Adrenal gland (tissue), 12 donors: ENCODE results near the gene SH2D2A. TPM values are rescaled to one million over a fixed set of nuclear protein-coding genes. Genes with fewer than 3 reads are reported as not detected.

Experiments used
- DNase-seq, 7 donors: peaks; one replicate each; pipeline ENCODE4 v3.0.0-alpha.2; 2019 to 2020
- H3K27ac ChIP-seq, 5 donors: fragments of 200-600 bp; sonication (generic) in 4 of 5; 1 replicate in 3 of 5; 2 replicates in 2 of 5; pipeline versions ENCODE4 v1.5.1 to v1.8.0; 2016 to 2020; ENCODE audit warnings: mild to moderate bottlenecking in 1 of 5
- H3K27me3 ChIP-seq: fragments of 200-600 bp; 2 replicates; pipeline ENCODE4 v1.8.0; 2021
- H3K36me3 ChIP-seq, 2 donors: fragments of 200-600 bp; replicated peaks in 1 of 2; 1 replicate in 1 of 2; 2 replicates in 1 of 2; pipeline versions ENCODE4 v1.5.1 to v1.8.0; 2018 to 2022
- H3K4me1 ChIP-seq, 2 donors: fragments of 200-600 bp; replicated peaks in 1 of 2; 1 replicate in 1 of 2; 2 replicates in 1 of 2; pipeline versions ENCODE4 v1.5.1 to v1.8.0; 2018 to 2021
- H3K4me3 ChIP-seq, 4 donors: fragments of 200-600 bp; sonication (generic) in 3 of 4; one replicate each; pipeline ENCODE4 v1.5.1; 2016 to 2018
- H3K9me3 ChIP-seq, 3 donors: fragments of 200-600 bp; sonication (generic) in 1 of 3; replicated peaks in 1 of 3; 1 replicate in 2 of 3; 2 replicates in 1 of 3; pipeline versions ENCODE4 v1.5.1 to v1.8.0; 2016 to 2021
- POLR2A ChIP-seq, 2 donors: fragments of 450-650 bp; IDR thresholded peaks; one replicate each; pipeline ENCODE4 v1.6.1; 2017; ENCODE audit warnings: antibody characterized with exemption in 2 of 2, mild to moderate bottlenecking in 2 of 2, moderate library complexity in 1 of 2
- WGBS, 4 donors: extraction: QIAGEN DNeasy Blood & Tissue Kit in 2 of 4; methylation state at CpG; one replicate each; pipeline versions ENCODE4 v1.1.5 to v1.1.7; 2013 to 2017; 5-methylcytosine and 5-hydroxymethylcytosine counted together
- intact Hi-C, 2 donors: fragments of 100-400 bp; cut with DNase I; formaldehyde crosslinking; loops; one replicate each; pipeline versions ENCODE4 v1.14.1 to v1.15.0; 2022 to 2023
- polyA plus RNA-seq, 3 donors: library from polyadenylated mRNA; stranded (reverse); fragments of 200-250 nt in 2 of 3; fragments of 350-450 nt in 1 of 3; fragmentation: Illumina TruSeq in 1 of 3; extraction: RNeasy Lipid Tissue Mini Kit (QIAGEN cat#74804) in 1 of 3; gene quantifications; one replicate each; pipeline ENCODE4 v1.2.3, GENCODE V29; 2013 to 2014
- total RNA-seq, 9 donors: library from RNA; depleted of rRNA in 4 of 9; stranded (reverse); fragments of >200 nt in 4 of 9; fragments of 120-200 nt in 1 of 9; fragmentation: NEBNext Ultra II Directional in 1 of 9; extraction: Animal tissue kit (Norgen Biotek cat#: 25700) in 1 of 9; gene quantifications; one replicate each; pipeline versions ENCODE4 v1.1.0 to v1.2.4, GENCODE V29; 2013 to 2023
- TF ChIP-seq, protein P1 (sequence below), 6 experiments: fragments of 450-650 bp in 4 of 6; fragments of 200-600 bp in 2 of 6; sonication (generic) in 1 of 6; IDR thresholded peaks; 1 replicate in 5 of 6; 2 replicates in 1 of 6; pipeline versions ENCODE4 v1.5.1 to v1.8.0; 2016 to 2021; ENCODE audit warnings: antibody characterized with exemption in 6 of 6, mild to moderate bottlenecking in 2 of 6, moderate library complexity in 1 of 6
- donor health status: healthy with polysubstance abuse.
- donor health status: Bipolar disorder and iron deficiency.
- donor health status: DM: yes; HTN: yes; CAD: no.
- donor health status: DM: no; HTN: no; CAD: no.
- donor health status: DM: no; HTN: no; CAD: no.
- donor health status: DM: yes; HTN: yes; CAD: no.

SH2D2A gene
- total and polyA plus RNA-seq, 12 donors: 0.11 to 4.8 (median 2.1) TPM; not detected in 1

DNA sequence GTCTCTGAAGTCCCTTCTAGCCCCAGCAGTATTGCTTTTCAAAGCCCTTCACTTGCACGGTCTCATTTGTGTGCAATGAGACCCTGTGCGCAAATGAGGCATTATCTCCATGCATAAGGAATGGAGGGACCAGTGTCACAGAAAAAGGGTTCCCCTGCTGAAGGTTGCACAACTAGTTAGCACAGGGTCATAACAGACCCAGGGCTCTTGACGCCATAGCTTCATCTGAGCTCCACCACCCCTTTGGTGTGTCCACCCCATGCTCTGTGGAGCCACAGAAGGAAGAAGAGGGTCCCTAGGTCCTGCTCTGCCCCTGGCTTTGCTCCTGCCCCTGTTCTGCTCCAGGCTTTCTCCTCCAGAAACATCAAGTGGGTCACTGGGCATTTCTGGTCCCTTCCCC is 12.6 kb downstream of the SH2D2A start:
- no peaks in the 10 kb centered on the region for H3K9me3 ChIP-seq
- TF ChIP-seq, protein P1, sequence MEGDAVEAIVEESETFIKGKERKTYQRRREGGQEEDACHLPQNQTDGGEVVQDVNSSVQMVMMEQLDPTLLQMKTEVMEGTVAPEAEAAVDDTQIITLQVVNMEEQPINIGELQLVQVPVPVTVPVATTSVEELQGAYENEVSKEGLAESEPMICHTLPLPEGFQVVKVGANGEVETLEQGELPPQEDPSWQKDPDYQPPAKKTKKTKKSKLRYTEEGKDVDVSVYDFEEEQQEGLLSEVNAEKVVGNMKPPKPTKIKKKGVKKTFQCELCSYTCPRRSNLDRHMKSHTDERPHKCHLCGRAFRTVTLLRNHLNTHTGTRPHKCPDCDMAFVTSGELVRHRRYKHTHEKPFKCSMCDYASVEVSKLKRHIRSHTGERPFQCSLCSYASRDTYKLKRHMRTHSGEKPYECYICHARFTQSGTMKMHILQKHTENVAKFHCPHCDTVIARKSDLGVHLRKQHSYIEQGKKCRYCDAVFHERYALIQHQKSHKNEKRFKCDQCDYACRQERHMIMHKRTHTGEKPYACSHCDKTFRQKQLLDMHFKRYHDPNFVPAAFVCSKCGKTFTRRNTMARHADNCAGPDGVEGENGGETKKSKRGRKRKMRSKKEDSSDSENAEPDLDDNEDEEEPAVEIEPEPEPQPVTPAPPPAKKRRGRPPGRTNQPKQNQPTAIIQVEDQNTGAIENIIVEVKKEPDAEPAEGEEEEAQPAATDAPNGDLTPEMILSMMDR (IDR thresholded peaks at IDR 0.05): no peak
- TF ChIP-seq POLR2A (IDR thresholded peaks at IDR 0.05): no peak
- intact Hi-C loops: no loop called here
- peaks cover 0 to 28% of the 10 kb centered on the region in 2 donors for H3K36me3 ChIP-seq
- no peaks in the 10 kb centered on the region for H3K27me3 ChIP-seq
- WGBS, 4 donors: 64 to 87% (median 81%) methylated on average over 3 of the region's 3 CpGs
- no peak overlapping the region for H3K27ac ChIP-seq
- H3K4me1 ChIP-seq: peaks cover 0 to 40% of the 10 kb centered on the region in 2 donors
- no peak for DNase-seq
- H3K4me3 ChIP-seq: no peak overlapping the region

DNA sequence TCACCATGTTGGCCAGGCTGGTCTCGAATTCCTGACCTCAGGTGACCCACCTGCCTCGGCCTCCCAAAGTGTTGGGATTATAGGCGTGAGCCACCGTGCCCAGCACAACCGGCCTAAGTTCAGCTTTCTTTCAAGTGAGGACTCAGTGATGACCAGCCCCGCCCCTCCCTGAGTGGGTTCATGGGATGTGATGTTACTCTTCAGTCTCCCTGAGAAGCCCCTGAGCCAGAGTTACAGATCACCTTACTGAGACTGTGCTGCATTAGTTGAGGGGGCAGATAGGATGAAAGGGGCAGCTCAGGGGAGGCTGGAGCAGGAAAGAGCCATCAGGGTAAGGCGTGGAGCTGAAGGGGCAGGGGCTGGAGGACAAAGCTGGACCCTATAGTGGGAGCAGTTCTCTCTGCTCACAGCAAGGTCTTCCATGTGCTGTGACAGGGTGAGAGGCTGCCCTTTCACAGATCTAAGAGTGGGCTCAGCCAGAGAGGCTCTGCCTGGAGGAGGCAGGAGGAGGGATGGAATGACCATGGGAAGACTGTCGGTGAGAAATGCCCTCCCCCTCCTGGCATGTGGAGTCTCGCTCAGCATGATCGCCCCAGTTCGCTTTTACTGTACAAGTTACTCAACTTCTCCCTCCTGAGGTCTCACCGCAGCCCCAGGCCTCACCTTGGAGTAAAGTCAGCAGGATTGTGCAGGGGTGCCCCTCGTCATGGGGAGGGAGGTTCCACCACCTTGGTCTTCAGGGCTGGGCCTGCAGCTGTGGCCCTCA is 13.4 kb downstream of the SH2D2A start:
- TF ChIP-seq, protein P1 (IDR thresholded peaks at IDR 0.05): no peak
- TF ChIP-seq POLR2A (IDR thresholded peaks at IDR 0.05): no peak
- H3K4me3 ChIP-seq: no peak overlapping the region
- intact Hi-C loops: no loop called here
- H3K4me1 ChIP-seq: peaks cover 0 to 40% of the 10 kb centered on the region in 2 donors
- no peaks in the 10 kb centered on the region for H3K9me3 ChIP-seq
- H3K27me3 ChIP-seq: no peaks in the 10 kb centered on the region
- peaks cover 0 to 36% of the 10 kb centered on the region in 2 donors for H3K36me3 ChIP-seq
- WGBS, 4 donors: 90 to 95% (median 93%) methylated on average over 12 to 13 of the region's 13 CpGs
- no peak for DNase-seq
- no peak overlapping the region for H3K27ac ChIP-seq

DNA sequence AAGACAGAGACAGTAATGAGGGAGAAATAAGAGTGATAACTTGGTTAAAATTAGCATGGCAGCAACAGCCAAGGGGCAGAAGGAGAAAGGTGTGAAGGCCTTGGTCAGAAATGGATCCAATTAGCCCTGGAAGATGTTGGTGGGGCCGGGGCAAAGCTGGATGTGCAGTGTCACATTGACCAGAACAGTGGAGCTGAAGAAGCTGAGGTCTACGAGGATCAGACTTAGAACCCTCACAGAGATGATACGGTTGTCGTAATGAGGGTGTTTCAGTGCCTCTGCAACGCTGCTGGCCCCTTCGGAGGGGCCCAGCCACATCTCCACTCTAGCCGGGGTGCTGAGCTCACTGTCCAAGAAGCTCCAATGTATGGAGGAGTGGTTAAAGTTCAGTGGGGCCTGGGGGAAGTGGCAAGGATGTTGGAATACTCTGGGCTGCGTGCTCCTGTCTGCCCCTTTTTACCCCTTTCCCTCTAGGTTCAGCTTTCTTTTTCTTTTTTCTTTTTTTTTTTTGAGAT is 14.2 kb downstream of the SH2D2A start:
- no peaks in the 10 kb centered on the region for H3K27me3 ChIP-seq
- peaks cover 0 to 40% of the 10 kb centered on the region in 2 donors for H3K4me1 ChIP-seq
- intact Hi-C loops: no loop called here
- H3K36me3 ChIP-seq: peaks cover 0 to 44% of the 10 kb centered on the region in 2 donors
- WGBS, 4 donors: 92 to 95% (median 93%) methylated on average over 8 of the region's 8 CpGs
- DNase-seq: no peak
- H3K4me3 ChIP-seq: no peak overlapping the region
- TF ChIP-seq, protein P1 (IDR thresholded peaks at IDR 0.05): no peak
- no peak for TF ChIP-seq POLR2A (IDR thresholded peaks at IDR 0.05)
- H3K9me3 ChIP-seq: no peaks in the 10 kb centered on the region
- H3K27ac ChIP-seq: no peak overlapping the region

DNA sequence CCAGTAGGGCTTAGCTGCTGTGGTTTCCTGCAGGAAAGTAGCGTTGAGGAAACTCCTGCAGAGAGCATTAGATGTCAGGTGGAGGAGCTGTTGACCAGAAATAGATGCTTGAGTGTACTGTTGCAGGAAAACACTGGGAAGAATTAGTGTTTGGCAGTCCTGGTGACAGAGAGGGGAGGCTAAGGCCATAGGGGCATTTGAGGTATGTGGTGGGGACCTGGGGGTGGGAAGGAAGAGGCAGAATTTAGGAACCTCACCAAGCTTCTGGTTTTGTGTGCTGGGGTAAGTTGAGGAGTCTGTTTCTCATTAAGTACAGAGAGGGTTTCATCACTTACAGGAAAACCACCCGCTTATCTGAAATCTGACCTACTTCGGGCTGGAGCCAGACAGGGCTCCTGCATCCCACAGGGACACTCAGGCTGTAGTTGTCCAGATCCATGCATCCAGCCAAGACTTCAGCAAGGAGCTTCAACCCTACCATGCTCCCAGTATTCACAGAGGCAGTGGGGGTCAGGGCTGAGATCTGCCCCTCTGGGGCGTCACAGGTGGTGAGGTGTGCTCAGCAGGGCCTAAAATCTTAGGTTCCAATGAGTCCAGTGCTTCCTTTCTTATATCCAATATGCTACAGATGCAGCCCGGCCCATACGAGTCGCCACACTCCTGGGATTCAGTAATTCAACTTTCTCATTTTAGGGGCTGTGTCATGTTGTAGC is 15.1 kb downstream of the SH2D2A start:
- intact Hi-C loops: no loop called here
- Histone ChIP-seq H3K27me3 (no peaks in the 10 kb centered on the region), H3K36me3 (peaks cover 0 to 53% of the 10 kb centered on the region in 2 donors), H3K9me3 (no peaks in the 10 kb centered on the region), H3K4me3 (no peak overlapping the region), H3K4me1 (peaks cover 0 to 36% of the 10 kb centered on the region in 2 donors), H3K27ac (no peak overlapping the region)
- DNase-seq: peak in 1 of 7 donors; percentile 79
- no peak for TF ChIP-seq POLR2A (IDR thresholded peaks at IDR 0.05)
- TF ChIP-seq, protein P1 (IDR thresholded peaks at IDR 0.05): no peak
- 63 to 73% (median 67%) methylated on average over 7 of the region's 7 CpGs for WGBS, 4 donors
